Choroid plexus epithelial cell (primary cell): ENCODE measurements around the gene AKR1B15.

Source experiments
- DNase-seq: peaks from one replicate; pipeline ENCODE4 v3.0.0-alpha.2; 2010; ENCODE audit warnings: low read depth
- H3K4me3 ChIP-seq: 2 replicates; pipeline ENCODE4 v1.5.1; 2011; ENCODE audit warnings: low read depth, mild to moderate bottlenecking, control low read depth, low read length, moderate library complexity
- CTCF ChIP-seq: conservative IDR thresholded peaks from 2 replicates; pipeline ENCODE4 v1.5.1; 2011; ENCODE audit warnings: low read depth, mild to moderate bottlenecking, control low read depth, inconsistent platforms, low read length, moderate library complexity

Gene AKR1B15

DNA sequence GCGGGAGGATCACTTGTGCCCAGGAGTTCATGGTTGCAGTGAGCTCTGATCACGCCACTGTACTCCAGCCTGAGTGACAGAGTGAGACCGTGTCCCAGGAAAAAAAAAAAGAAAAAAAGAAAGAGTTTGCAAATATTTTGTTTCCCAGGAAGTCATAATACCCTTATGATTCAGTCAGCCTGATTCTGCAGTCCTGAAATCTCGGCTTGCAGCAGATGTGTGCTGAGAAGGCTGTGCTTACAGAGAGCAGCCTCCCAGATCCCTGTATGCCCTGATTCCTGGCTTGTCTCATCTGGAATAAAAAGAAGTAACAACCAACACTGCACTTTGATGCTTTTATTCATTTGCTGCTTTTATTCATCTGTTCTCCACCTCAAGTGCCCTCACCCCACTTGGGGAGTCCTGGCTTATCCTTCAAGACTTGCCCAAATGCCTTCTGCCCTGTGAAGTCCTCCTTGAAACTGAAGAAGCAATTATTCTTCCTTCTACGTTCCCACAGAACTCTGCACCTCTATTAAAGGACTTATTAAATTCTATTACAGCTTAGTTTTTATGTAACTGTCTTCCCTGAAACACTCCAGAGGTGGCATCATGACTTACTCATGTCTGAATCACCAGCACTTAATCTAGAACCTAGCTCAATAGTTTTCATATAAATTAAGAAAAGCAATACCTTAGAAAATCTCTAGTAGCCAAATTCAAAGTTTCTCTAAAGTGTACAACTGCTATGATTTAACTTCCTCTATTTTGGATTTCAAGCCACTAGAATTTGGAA is 70.0 kb downstream of the AKR1B15 start:
- peak; percentile 67 for DNase-seq
- no peak overlapping the region for H3K4me3 ChIP-seq
- no peak for TF ChIP-seq CTCF

DNA sequence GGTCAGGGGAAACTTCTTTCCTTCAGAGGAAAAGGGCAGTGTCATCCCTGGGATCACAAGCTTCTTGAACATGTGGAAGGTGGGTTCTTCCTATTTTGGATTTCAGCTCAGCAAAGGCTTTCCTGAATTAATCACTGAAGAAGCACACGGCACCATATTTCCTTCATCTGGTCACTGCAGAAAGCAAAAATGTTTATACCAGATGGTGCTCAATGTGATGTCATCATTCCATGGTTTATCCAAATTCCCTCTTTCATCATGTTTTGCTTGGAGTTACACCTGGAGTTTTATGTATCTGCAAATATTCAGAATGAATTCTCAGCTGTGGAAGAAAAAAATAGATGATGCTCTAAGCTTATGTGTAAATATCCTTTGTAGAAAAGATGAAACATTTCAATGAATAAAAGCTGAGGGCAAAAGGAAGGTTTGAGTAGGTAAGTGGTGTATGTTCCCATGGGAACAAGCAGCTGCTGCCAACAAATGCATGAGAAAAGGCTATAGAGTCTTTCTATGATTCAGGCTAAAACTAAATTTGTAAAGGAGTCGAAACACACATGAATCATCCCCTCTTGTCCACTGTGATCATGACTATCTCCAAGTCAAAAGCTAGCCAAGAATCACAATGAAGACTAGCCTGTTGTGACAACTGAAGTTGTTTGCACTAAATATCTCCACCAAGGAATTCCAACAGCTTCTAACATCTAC is 70.9 kb downstream of the AKR1B15 start:
- no peak overlapping the region for H3K4me3 ChIP-seq
- DNase-seq: peak; percentile 92
- no peak for TF ChIP-seq CTCF

GRCh38 chr7:134622303-134622995 is 73.5 kb downstream of the AKR1B15 start:
- TF ChIP-seq CTCF: no peak

DNA sequence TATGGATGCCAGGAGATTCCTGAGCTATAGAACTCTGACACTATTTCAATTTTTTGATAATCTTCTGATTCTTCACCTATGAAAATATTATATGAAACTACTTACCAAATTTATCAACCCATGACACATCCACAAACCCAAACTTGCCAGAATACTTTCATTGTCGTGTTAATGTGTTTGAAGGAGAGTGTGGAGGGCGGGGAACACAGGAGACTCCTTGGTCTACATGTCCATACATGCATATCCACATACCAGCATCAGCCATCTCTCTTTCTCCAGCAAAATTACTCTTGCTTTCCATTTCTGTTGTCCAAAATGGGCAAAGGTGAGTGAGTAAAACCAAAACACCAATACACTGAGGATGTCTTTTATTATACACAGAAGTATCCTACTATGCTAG is 74.3 kb downstream of the AKR1B15 start:
- no peak for TF ChIP-seq CTCF
- no peak for DNase-seq

More at GRCh38 chr7:134622303-134622995, 73.5 kb downstream of the AKR1B15 start:
- H3K4me3 ChIP-seq: no peak overlapping the region
- no peak for DNase-seq

DNA sequence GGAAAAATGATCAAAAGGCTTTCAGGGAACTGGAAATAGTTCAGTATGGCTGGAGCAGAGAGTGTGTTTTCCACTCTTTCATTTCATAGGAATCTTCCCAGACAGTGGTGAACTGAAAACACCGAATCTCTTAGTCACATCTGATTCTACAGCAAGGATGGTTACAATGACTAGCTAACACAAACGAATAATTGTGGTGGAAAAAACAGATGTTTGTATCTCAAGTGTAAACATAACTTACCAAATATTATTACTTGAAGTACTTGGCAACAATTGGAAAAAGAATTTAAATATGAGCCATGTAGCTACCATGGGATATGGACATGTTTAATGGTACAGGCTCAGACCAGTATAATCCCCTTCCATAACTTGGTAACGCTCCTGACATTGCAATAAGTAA is 76.6 kb downstream of the AKR1B15 start:
- no peak for TF ChIP-seq CTCF
- DNase-seq: peak; percentile 26
- no peak overlapping the region for H3K4me3 ChIP-seq

More for the DNA sequence above, 74.3 kb downstream of the AKR1B15 start:
- no peak overlapping the region for H3K4me3 ChIP-seq

DNA sequence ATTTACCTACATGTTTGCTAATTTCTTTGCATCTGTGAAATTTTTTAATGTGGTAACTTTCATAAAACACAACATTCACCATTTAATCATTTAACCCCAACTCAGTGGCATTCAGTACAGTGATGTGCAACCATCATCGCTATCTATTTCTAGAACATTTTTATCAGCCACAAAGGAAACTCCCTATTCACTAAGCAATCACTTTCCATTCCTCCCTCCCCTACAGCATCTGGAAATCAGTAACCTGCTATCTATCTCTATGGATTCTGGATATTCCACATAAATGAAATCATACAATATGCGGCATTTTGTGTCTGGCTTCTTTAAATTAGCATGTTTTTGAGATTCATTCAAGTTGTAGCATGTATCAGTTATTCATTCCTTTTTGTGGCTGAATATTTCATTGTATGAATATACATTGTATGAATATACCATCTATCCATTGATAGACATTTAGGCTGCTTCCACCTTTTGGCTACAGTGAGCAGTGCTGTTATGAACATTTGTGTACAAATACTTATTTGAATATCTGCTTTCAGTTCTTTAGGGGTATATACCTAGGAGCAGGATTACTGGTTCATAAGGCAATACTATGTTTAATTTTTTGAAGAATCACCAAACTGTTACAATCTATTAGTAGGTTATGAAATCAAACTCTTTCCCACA is 78.3 kb downstream of the AKR1B15 start:
- no peak overlapping the region for H3K4me3 ChIP-seq
- no peak for TF ChIP-seq CTCF
- no peak for DNase-seq
